PC-3 (cell line): ENCODE data around the gene ANKRD60.

Experiments
- EZH2 ChIP-seq: fragments of 300-600 bp; sonication (generic); IDR thresholded peaks from one replicate; pipeline ENCODE4 v1.6.1; 2017; ENCODE audit warnings: antibody characterized with exemption, mild to moderate bottlenecking, low read length; ENCODE audit not compliant: unreplicated experiment
- TF ChIP-seq, protein P1 (sequence below): fragments of 300-600 bp; sonication (generic); conservative IDR thresholded peaks from 2 replicates; pipeline ENCODE4 v1.5.1; 2017; ENCODE audit warnings: antibody characterized with exemption, low read depth, mild to moderate bottlenecking, low read length

DNA sequence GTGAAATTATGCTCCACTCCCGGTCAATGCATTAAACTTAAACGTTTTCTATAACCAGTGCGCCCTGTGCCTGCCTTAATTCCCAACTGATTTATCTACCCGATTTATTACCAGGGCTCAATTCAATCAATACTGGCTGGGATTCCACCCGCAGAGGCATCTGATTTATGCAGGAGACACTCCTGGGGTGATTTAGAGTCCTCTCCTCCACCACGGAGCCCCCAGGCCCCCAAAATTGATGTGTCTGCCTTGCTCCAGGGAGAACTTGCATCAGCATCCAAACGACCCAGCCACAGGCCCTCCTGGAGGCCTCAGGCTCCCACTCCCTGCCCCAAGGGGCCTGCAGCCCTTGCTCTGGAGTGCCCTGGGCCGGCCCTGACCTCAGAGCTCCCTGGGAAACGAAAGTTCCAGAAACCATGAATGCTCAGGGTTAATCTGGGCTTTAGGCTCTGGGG lies 29.5 kb downstream of the ANKRD60 start:
- TF ChIP-seq, protein P1, sequence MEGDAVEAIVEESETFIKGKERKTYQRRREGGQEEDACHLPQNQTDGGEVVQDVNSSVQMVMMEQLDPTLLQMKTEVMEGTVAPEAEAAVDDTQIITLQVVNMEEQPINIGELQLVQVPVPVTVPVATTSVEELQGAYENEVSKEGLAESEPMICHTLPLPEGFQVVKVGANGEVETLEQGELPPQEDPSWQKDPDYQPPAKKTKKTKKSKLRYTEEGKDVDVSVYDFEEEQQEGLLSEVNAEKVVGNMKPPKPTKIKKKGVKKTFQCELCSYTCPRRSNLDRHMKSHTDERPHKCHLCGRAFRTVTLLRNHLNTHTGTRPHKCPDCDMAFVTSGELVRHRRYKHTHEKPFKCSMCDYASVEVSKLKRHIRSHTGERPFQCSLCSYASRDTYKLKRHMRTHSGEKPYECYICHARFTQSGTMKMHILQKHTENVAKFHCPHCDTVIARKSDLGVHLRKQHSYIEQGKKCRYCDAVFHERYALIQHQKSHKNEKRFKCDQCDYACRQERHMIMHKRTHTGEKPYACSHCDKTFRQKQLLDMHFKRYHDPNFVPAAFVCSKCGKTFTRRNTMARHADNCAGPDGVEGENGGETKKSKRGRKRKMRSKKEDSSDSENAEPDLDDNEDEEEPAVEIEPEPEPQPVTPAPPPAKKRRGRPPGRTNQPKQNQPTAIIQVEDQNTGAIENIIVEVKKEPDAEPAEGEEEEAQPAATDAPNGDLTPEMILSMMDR: no peak
- TF ChIP-seq EZH2: no peak
